ENCODE data around the gene CACNG1. TPM values are rescaled to one million over a fixed set of nuclear protein-coding genes. Genes with fewer than 3 reads are reported as not detected.

The CACNG1 gene
- polyA plus RNA-seq, 1 donor (not counting 4 experiments of a cell fraction or from before 2014, with no cell fraction given): not detected

DNA sequence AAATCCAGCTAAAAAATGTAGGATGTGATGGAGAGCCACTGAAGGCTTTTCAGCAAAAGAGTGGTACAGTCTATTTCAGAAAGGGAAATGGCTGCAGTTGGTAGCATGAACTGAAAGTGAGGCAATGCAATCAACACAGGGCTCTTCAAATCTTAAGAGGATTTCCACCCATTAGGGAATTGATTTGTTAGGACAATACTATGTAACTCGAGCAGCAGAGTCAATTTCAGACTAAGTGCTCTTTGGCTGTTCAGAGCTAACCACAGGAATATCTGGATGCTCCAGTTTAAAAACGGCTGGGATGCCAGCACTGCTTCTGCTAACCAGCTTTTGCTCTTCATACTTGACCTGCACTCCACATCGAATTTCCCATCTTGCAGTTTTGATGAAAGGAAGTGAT lies 24.6 kb downstream of the CACNG1 start:
- Histone ChIP-seq H3K9me3 (ENCODE audit: control insufficient read depth, low read depth, low read length) (no peaks in the 10 kb centered on the region), H3K27me3 (ENCODE audit: control insufficient read depth, extremely low read depth, insufficient read depth, low read length) (no peaks in the 10 kb centered on the region), H3K36me3 (ENCODE audit: control insufficient read depth in 2 of 2, extremely low read depth in 1 of 2, insufficient read depth in 2 of 2, low read length in 2 of 2) (no peaks in the 10 kb centered on the region), H3K79me2 (ENCODE audit: control insufficient read depth, insufficient read depth, low read length) (no peaks in the 10 kb centered on the region), H4K20me1 (ENCODE audit: control insufficient read depth, extremely low read depth, insufficient read depth, low read length) (no peaks in the 10 kb centered on the region), H3K9me1 (ENCODE audit: control insufficient read depth, extremely low read depth, insufficient read depth, low read length) (no peaks in the 10 kb centered on the region), H2AFZ (ENCODE audit: control insufficient read depth, low read length) (no peak overlapping the region), H3K4me2 (ENCODE audit: control insufficient read depth, extremely low read depth, insufficient read depth, low read depth, low read length) (no peak overlapping the region), H3K4me1 (ENCODE audit: control insufficient read depth, extremely low read depth, insufficient read depth, low read length) (no peaks in the 10 kb centered on the region), H3K4me3 (ENCODE audit: control insufficient read depth in 2 of 3, extremely low read depth in 1 of 3, insufficient read depth in 2 of 3, low read depth in 1 of 3, low read length in 3 of 3) (no peak overlapping the region), H3K9ac (ENCODE audit: control insufficient read depth, extremely low read depth, insufficient read depth, low read length) (no peak overlapping the region), H3K27ac (ENCODE audit: control insufficient read depth, insufficient read depth, low read length) (no peak overlapping the region)
- DNase-seq (ENCODE audit: low read depth, low spot score) (no peak), FAIRE-seq (no peak)
- dilution Hi-C loops (cut with MboI; ENCODE audit: extremely low pct_ligation_motif_present, low sequenced_read_pairs): no loop called here
- no peak for TF ChIP-seq EZH2 (IDR thresholded peaks at IDR 0.05; ENCODE audit: low read length)
- TF ChIP-seq, protein P1, sequence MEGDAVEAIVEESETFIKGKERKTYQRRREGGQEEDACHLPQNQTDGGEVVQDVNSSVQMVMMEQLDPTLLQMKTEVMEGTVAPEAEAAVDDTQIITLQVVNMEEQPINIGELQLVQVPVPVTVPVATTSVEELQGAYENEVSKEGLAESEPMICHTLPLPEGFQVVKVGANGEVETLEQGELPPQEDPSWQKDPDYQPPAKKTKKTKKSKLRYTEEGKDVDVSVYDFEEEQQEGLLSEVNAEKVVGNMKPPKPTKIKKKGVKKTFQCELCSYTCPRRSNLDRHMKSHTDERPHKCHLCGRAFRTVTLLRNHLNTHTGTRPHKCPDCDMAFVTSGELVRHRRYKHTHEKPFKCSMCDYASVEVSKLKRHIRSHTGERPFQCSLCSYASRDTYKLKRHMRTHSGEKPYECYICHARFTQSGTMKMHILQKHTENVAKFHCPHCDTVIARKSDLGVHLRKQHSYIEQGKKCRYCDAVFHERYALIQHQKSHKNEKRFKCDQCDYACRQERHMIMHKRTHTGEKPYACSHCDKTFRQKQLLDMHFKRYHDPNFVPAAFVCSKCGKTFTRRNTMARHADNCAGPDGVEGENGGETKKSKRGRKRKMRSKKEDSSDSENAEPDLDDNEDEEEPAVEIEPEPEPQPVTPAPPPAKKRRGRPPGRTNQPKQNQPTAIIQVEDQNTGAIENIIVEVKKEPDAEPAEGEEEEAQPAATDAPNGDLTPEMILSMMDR (optimal IDR thresholded peaks at IDR 0.05 in 1 of 3, IDR thresholded peaks at IDR 0.05 in 1 of 3, conservative IDR thresholded peaks at IDR 0.05 in 1 of 3; ENCODE audit: extremely low read depth in 1 of 3, insufficient read depth in 2 of 3, low read length in 3 of 3): no peak

DNA sequence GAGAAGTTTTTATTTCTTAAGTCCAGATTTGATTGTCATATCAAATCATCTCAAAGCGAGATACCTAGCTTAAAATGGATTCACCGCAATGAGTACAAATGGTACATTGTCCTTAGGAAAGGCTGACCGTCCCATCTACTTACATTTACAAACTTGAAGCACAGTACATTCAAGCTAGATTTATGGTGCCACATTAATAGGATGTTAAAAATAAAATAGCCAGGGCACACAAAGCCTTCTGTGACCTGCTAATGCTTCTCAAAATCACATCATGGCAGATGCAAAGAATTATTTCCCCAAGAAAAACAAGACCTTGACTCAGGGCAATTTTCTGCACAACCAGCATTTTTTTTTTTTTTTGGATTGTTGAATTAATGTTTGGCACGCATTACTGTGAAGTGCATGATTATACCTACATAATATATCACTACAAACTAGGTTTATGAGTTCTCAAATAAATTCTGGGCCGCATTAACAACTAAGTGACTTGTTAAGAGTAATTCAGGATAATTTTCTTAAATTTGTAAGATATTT lies 25.3 kb downstream of the CACNG1 start:
- no peaks in the 10 kb centered on the region for H3K27me3 ChIP-seq (ENCODE audit: control insufficient read depth, extremely low read depth, insufficient read depth, low read length)
- no peak overlapping the region for H3K9ac ChIP-seq (ENCODE audit: control insufficient read depth, extremely low read depth, insufficient read depth, low read length)
- no peaks in the 10 kb centered on the region for H3K9me1 ChIP-seq (ENCODE audit: control insufficient read depth, extremely low read depth, insufficient read depth, low read length)
- H3K79me2 ChIP-seq (ENCODE audit: control insufficient read depth, insufficient read depth, low read length): no peaks in the 10 kb centered on the region
- H3K27ac ChIP-seq (ENCODE audit: control insufficient read depth, insufficient read depth, low read length): no peak overlapping the region
- no peak for FAIRE-seq
- no peak overlapping the region for H3K4me2 ChIP-seq (ENCODE audit: control insufficient read depth, extremely low read depth, insufficient read depth, low read depth, low read length)
- no peaks in the 10 kb centered on the region for H3K36me3 ChIP-seq (ENCODE audit: control insufficient read depth in 2 of 2, extremely low read depth in 1 of 2, insufficient read depth in 2 of 2, low read length in 2 of 2)
- TF ChIP-seq, protein P1 (optimal IDR thresholded peaks at IDR 0.05 in 1 of 3, IDR thresholded peaks at IDR 0.05 in 1 of 3, conservative IDR thresholded peaks at IDR 0.05 in 1 of 3; ENCODE audit: extremely low read depth in 1 of 3, insufficient read depth in 2 of 3, low read length in 3 of 3): no peak
- no peak for TF ChIP-seq EZH2 (IDR thresholded peaks at IDR 0.05; ENCODE audit: low read length)
- no peaks in the 10 kb centered on the region for H3K4me1 ChIP-seq (ENCODE audit: control insufficient read depth, extremely low read depth, insufficient read depth, low read length)
- H3K4me3 ChIP-seq (ENCODE audit: control insufficient read depth in 2 of 3, extremely low read depth in 1 of 3, insufficient read depth in 2 of 3, low read depth in 1 of 3, low read length in 3 of 3): no peak overlapping the region
- no peak overlapping the region for H2AFZ ChIP-seq (ENCODE audit: control insufficient read depth, low read length)
- DNase-seq (ENCODE audit: low read depth, low spot score): no peak
- H4K20me1 ChIP-seq (ENCODE audit: control insufficient read depth, extremely low read depth, insufficient read depth, low read length): no peaks in the 10 kb centered on the region
- dilution Hi-C loops (cut with MboI; ENCODE audit: extremely low pct_ligation_motif_present, low sequenced_read_pairs): no loop called here
- H3K9me3 ChIP-seq (ENCODE audit: control insufficient read depth, low read depth, low read length): no peaks in the 10 kb centered on the region

Data from keratinocyte (primary cell).